Lower leg skin (tissue), 3 donors: Measurements from ENCODE around the gene ATP5PB.

Source experiments
- CTCF ChIP-seq, 3 donors: fragments of 450-650 bp; IDR thresholded peaks; one replicate each; pipeline ENCODE4 v1.5.1; 2016; ENCODE audit warnings: antibody characterized with exemption in 3 of 3, mild to moderate bottlenecking in 3 of 3, moderate library complexity in 2 of 3
- POLR2A ChIP-seq, 2 donors: fragments of 450-650 bp; IDR thresholded peaks; one replicate each; pipeline ENCODE4 v1.6.1; 2016 to 2017; ENCODE audit warnings: antibody characterized with exemption in 2 of 2, mild to moderate bottlenecking in 1 of 2, moderate library complexity in 1 of 2

- TF ChIP-seq CTCF (IDR thresholded peaks at IDR 0.05) (no peak), POLR2A (IDR thresholded peaks at IDR 0.05) (no peak)
Observed at GRCh38 chr1:111450185-111450584, 921 bp downstream of the ATP5PB start.
